Measurements from ENCODE around the gene ERBB4. TPM values are rescaled to one million over a fixed set of nuclear protein-coding genes. Genes with fewer than 3 reads are reported as not detected.

ERBB4 gene
- total RNA-seq, 3 donors from 2014 or later: 1.6 to 53.1 (median 18.4) TPM

DNA sequence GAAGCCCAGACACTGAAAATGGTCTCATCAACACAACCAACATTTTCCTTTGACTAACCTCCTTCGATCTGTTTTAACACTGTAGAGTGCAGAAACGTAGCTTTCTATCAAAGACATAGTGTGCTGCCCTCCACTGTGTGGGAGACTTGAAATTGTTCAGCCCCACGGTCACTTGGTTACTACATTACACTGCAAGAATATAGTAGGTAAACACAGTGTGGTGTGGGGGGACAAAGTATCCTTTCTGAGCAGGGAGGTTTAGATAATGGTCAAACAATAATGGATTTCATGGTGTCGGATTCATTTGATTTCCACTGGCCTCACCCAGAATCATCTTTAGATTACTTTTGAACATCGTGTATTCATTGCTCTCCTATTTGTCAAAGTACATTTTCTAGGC lies 181.0 kb downstream of the ERBB4 start:
- intact Hi-C loops (cut with DNase I; ENCODE audit: low total_unique reads): no loop called here
- TF ChIP-seq POLR2A (IDR thresholded peaks at IDR 0.05) (no peak), POLR2AphosphoS5 (IDR thresholded peaks at IDR 0.05) (no peak)
- TF ChIP-seq, protein P1, sequence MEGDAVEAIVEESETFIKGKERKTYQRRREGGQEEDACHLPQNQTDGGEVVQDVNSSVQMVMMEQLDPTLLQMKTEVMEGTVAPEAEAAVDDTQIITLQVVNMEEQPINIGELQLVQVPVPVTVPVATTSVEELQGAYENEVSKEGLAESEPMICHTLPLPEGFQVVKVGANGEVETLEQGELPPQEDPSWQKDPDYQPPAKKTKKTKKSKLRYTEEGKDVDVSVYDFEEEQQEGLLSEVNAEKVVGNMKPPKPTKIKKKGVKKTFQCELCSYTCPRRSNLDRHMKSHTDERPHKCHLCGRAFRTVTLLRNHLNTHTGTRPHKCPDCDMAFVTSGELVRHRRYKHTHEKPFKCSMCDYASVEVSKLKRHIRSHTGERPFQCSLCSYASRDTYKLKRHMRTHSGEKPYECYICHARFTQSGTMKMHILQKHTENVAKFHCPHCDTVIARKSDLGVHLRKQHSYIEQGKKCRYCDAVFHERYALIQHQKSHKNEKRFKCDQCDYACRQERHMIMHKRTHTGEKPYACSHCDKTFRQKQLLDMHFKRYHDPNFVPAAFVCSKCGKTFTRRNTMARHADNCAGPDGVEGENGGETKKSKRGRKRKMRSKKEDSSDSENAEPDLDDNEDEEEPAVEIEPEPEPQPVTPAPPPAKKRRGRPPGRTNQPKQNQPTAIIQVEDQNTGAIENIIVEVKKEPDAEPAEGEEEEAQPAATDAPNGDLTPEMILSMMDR (IDR thresholded peaks at IDR 0.05): no peak
- no peaks in the 10 kb centered on the region for H3K4me1 ChIP-seq

DNA sequence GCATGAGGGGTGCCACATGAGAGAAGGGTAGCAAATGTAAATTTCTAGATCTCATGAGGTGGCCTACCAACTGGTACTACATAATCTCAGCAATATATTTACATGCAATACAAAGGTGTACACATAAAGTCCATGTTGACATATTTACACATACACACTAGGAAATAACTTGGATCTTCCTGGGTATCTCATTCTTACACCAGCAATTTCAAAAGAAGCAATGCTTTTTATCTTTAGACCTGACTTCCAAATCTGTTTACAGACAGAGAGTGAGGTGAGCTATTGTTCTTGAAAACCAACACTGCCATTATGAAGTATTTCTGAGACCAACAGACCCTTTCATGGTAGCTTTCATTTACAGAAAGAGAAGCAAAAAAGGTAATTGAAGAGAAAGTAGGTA lies 184.2 kb downstream of the ERBB4 start:
- intact Hi-C loops (cut with DNase I; ENCODE audit: low total_unique reads): no loop called here
- TF ChIP-seq POLR2AphosphoS5 (IDR thresholded peaks at IDR 0.05) (no peak), POLR2A (IDR thresholded peaks at IDR 0.05) (no peak)
- TF ChIP-seq, protein P1 (IDR thresholded peaks at IDR 0.05): no peak
- H3K4me1 ChIP-seq: no peaks in the 10 kb centered on the region
- no peaks in the 10 kb centered on the region for H3K36me3 ChIP-seq
- no peak overlapping the region for H3K4me3 ChIP-seq
- no peaks in the 10 kb centered on the region for H3K9me3 ChIP-seq
- H3K27me3 ChIP-seq: no peaks in the 10 kb centered on the region
- DNase-seq (ENCODE audit: low spot score in 2 of 2): no peak
- no peak overlapping the region for H3K27ac ChIP-seq

More for the DNA sequence above, 181.0 kb downstream of the ERBB4 start:
- no peaks in the 10 kb centered on the region for H3K36me3 ChIP-seq
- no peaks in the 10 kb centered on the region for H3K9me3 ChIP-seq
- no peak overlapping the region for H3K27ac ChIP-seq
- no peak overlapping the region for H3K4me3 ChIP-seq
- no peak for DNase-seq (ENCODE audit: low spot score in 2 of 2)
- H3K27me3 ChIP-seq: no peaks in the 10 kb centered on the region

DNA sequence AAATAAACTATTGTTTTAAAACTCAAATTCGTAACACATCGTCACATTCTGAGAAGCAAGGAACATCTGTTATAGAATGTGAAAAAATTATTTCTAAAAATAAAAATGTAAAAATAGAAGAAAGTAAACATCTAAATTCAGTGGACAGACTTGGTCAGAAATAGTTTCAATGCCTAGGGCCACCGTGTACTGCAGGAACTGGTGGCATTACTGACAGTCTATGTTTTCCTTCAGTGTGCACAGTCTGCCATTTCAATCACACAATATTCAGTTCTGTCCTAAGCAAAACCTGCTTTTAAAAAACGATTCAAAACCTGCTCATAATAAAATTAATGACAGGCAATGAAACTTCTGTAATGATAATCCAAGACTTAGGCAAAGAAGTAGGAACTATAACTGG lies 190.1 kb downstream of the ERBB4 start:
- intact Hi-C loops (cut with DNase I; ENCODE audit: low total_unique reads): no loop called here

DNA sequence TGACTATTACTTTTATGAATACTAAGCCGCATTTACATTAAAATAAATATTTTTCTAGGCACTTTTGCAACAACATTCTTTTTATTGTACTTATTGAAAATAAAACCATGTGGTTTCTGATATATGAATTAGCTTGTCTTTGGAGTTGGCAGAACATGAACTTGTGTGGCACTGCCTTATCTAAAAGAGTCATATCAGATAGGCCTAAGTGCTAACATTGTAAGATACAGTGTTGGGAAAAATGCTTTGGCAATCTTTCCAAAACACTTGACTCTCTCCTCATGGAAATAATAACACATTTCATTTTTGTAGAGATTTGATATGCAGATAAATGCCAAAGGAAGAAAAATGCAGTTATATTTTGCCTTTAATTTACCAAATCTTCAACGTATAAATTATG lies 191.7 kb downstream of the ERBB4 start:
- DNase-seq (ENCODE audit: low spot score in 2 of 2): no peak
- Histone ChIP-seq H3K4me1 (no peaks in the 10 kb centered on the region), H3K9me3 (no peaks in the 10 kb centered on the region), H3K27ac (no peak overlapping the region), H3K27me3 (no peaks in the 10 kb centered on the region), H3K4me3 (no peak overlapping the region), H3K36me3 (no peaks in the 10 kb centered on the region)
- intact Hi-C loops (cut with DNase I; ENCODE audit: low total_unique reads): no loop called here
- TF ChIP-seq POLR2AphosphoS5 (IDR thresholded peaks at IDR 0.05): no peak
- TF ChIP-seq, protein P1 (IDR thresholded peaks at IDR 0.05): no peak
- TF ChIP-seq POLR2A (IDR thresholded peaks at IDR 0.05): no peak

More for the DNA sequence above, 190.1 kb downstream of the ERBB4 start:
- Histone ChIP-seq H3K9me3 (no peaks in the 10 kb centered on the region), H3K36me3 (no peaks in the 10 kb centered on the region), H3K27me3 (no peaks in the 10 kb centered on the region), H3K4me1 (no peaks in the 10 kb centered on the region), H3K27ac (no peak overlapping the region), H3K4me3 (no peak overlapping the region)
- no peak for TF ChIP-seq POLR2AphosphoS5 (IDR thresholded peaks at IDR 0.05)
- TF ChIP-seq, protein P1 (IDR thresholded peaks at IDR 0.05): no peak
- no peak for TF ChIP-seq POLR2A (IDR thresholded peaks at IDR 0.05)
- no peak for DNase-seq (ENCODE audit: low spot score in 2 of 2)

DNA sequence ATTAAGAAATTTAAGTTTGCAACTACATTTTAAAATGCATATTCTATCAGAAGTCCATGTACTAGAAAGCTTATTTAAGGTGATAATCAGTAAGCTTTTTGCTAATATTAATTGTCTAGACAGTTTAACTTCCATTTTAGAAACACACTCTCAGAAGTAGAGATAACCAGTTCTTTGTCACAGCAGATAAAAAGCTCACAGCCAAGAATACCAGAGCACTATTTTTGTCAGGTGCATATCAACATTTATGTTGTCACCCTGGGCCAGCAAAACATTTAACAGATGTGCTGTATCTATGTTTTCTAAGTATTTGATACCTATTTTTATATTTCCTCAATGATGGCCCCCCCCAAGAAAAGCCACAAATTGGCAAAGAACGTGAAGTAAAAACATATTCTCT lies 192.6 kb downstream of the ERBB4 start:
- TF ChIP-seq POLR2AphosphoS5 (IDR thresholded peaks at IDR 0.05) (no peak), POLR2A (IDR thresholded peaks at IDR 0.05) (no peak)
- TF ChIP-seq, protein P1 (IDR thresholded peaks at IDR 0.05): no peak
- intact Hi-C loops (cut with DNase I; ENCODE audit: low total_unique reads): no loop called here
- H3K36me3 ChIP-seq: no peaks in the 10 kb centered on the region
- no peaks in the 10 kb centered on the region for H3K9me3 ChIP-seq
- no peak for DNase-seq (ENCODE audit: low spot score in 2 of 2)
- H3K27me3 ChIP-seq: no peaks in the 10 kb centered on the region
- no peaks in the 10 kb centered on the region for H3K4me1 ChIP-seq
- no peak overlapping the region for H3K4me3 ChIP-seq
- no peak overlapping the region for H3K27ac ChIP-seq

Measured in breast epithelium (tissue), 4 donors.